Measurements from ENCODE around the gene ENTR1. TPM values are rescaled to one million over a fixed set of nuclear protein-coding genes. Genes with fewer than 3 reads are reported as not detected.

The ENTR1 gene
- polyA plus RNA-seq, 1 donor from 2014 or later, result 63.7 TPM

DNA sequence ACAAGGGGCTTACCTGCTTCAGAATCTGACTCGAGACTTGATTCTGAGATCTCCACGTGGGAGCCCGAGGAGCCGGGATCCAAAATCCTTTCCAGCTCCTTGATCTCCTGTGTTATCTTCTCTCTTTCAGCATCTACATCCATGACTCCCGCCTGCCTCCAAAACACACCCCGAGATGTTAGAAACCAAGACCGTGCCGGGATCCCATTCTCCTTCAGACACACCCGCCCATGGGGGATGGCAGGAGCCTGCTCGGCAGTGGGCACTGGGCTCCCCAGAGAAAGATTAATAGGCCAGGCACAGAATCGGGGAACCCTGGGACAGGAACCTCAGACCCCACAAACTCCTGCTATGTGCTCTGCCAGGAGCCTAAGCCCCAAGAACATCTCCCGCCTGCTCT, 12.1 kb downstream of the ENTR1 start:
- Histone ChIP-seq H3K79me2 (replicated peaks; ENCODE audit: insufficient read depth, low read length) (peaks cover 21% of the 10 kb centered on the region), H2AFZ (ENCODE audit: low read depth, low read length) (no peak overlapping the region), H4K20me1 (ENCODE audit: insufficient read depth) (no peaks in the 10 kb centered on the region), H3K9me2 (ENCODE audit: insufficient read depth, low read length) (no peaks in the 10 kb centered on the region), H3K4me3 (ENCODE audit: low read length) (peak overlapping the region; percentile 89), H3K9me3 (ENCODE audit: low read length) (no peaks in the 10 kb centered on the region), H3K27me3 (ENCODE audit: insufficient read depth, low read depth, low read length) (no peaks in the 10 kb centered on the region), H3K27ac (ENCODE audit: low read length) (no peak overlapping the region), H3K4me2 (ENCODE audit: low read length) (no peak overlapping the region), H3F3A (ENCODE audit: insufficient read depth, low read length, poor library complexity, severe bottlenecking) (no peaks in the 10 kb centered on the region), H3K36me3 (ENCODE audit: insufficient read depth, low read length) (peaks cover 3% of the 10 kb centered on the region), H3K9ac (ENCODE audit: low read length) (no peak overlapping the region)
- TF ChIP-seq RAD21 (conservative IDR thresholded peaks at IDR 0.05) (no peak), MXI1 (conservative IDR thresholded peaks at IDR 0.05; ENCODE audit: poor library complexity, severe bottlenecking) (no peak), TAF1 (IDR thresholded peaks at IDR 0.05; ENCODE audit: low read depth) (no peak), EZH2 (IDR thresholded peaks at IDR 0.05; ENCODE audit: borderline replicate concordance, insufficient read depth, low read length, poor library complexity, severe bottlenecking) (no peak), EP300 (conservative IDR thresholded peaks at IDR 0.05; ENCODE audit: poor library complexity, severe bottlenecking) (no peak), POLR2AphosphoS5 (IDR thresholded peaks at IDR 0.05) (no peak), SMC3 (conservative IDR thresholded peaks at IDR 0.05; ENCODE audit: poor library complexity) (no peak)
- TF ChIP-seq, protein P1, sequence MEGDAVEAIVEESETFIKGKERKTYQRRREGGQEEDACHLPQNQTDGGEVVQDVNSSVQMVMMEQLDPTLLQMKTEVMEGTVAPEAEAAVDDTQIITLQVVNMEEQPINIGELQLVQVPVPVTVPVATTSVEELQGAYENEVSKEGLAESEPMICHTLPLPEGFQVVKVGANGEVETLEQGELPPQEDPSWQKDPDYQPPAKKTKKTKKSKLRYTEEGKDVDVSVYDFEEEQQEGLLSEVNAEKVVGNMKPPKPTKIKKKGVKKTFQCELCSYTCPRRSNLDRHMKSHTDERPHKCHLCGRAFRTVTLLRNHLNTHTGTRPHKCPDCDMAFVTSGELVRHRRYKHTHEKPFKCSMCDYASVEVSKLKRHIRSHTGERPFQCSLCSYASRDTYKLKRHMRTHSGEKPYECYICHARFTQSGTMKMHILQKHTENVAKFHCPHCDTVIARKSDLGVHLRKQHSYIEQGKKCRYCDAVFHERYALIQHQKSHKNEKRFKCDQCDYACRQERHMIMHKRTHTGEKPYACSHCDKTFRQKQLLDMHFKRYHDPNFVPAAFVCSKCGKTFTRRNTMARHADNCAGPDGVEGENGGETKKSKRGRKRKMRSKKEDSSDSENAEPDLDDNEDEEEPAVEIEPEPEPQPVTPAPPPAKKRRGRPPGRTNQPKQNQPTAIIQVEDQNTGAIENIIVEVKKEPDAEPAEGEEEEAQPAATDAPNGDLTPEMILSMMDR (IDR thresholded peaks at IDR 0.05; ENCODE audit: poor library complexity, severe bottlenecking), result no peak
- TF ChIP-seq, protein P2, sequence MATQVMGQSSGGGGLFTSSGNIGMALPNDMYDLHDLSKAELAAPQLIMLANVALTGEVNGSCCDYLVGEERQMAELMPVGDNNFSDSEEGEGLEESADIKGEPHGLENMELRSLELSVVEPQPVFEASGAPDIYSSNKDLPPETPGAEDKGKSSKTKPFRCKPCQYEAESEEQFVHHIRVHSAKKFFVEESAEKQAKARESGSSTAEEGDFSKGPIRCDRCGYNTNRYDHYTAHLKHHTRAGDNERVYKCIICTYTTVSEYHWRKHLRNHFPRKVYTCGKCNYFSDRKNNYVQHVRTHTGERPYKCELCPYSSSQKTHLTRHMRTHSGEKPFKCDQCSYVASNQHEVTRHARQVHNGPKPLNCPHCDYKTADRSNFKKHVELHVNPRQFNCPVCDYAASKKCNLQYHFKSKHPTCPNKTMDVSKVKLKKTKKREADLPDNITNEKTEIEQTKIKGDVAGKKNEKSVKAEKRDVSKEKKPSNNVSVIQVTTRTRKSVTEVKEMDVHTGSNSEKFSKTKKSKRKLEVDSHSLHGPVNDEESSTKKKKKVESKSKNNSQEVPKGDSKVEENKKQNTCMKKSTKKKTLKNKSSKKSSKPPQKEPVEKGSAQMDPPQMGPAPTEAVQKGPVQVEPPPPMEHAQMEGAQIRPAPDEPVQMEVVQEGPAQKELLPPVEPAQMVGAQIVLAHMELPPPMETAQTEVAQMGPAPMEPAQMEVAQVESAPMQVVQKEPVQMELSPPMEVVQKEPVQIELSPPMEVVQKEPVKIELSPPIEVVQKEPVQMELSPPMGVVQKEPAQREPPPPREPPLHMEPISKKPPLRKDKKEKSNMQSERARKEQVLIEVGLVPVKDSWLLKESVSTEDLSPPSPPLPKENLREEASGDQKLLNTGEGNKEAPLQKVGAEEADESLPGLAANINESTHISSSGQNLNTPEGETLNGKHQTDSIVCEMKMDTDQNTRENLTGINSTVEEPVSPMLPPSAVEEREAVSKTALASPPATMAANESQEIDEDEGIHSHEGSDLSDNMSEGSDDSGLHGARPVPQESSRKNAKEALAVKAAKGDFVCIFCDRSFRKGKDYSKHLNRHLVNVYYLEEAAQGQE (IDR thresholded peaks at IDR 0.05; ENCODE audit: borderline replicate concordance), result no peak

DNA sequence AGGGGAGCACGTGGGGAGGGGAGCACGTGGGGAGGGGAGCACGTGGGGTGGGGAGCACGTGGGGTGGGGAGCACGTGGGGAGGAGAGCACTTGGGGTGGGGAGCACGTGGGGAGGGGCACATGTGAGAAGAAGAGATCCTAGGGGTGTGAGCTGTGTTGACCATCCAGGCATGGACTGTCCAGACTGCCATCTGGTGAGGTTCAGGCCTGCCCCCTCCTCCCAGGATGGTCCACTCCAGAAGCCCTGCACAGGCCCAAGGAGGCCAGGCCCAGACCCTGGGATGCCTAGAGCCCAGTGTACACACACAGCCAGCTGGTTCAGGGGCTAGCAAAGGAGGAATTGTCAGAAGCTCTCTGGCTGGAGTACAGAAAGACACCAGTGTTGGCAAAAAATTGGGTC, 12.8 kb downstream of the ENTR1 start:
- no peak for TF ChIP-seq EZH2 (IDR thresholded peaks at IDR 0.05; ENCODE audit: borderline replicate concordance, insufficient read depth, low read length, poor library complexity, severe bottlenecking)
- TF ChIP-seq, protein P1 (IDR thresholded peaks at IDR 0.05; ENCODE audit: poor library complexity, severe bottlenecking), result no peak
- no peak for TF ChIP-seq SMC3 (conservative IDR thresholded peaks at IDR 0.05; ENCODE audit: poor library complexity)
- no peak for TF ChIP-seq POLR2AphosphoS5 (IDR thresholded peaks at IDR 0.05)
- no peak for TF ChIP-seq MXI1 (conservative IDR thresholded peaks at IDR 0.05; ENCODE audit: poor library complexity, severe bottlenecking)
- TF ChIP-seq, protein P2 (IDR thresholded peaks at IDR 0.05; ENCODE audit: borderline replicate concordance), result no peak

More for the DNA sequence above, 12.8 kb downstream of the ENTR1 start:
- no peaks in the 10 kb centered on the region for H3F3A ChIP-seq (ENCODE audit: insufficient read depth, low read length, poor library complexity, severe bottlenecking)
- H3K9me2 ChIP-seq (ENCODE audit: insufficient read depth, low read length), result no peaks in the 10 kb centered on the region
- H3K4me2 ChIP-seq (ENCODE audit: low read length), result no peak overlapping the region
- no peak overlapping the region for H3K9ac ChIP-seq (ENCODE audit: low read length)
- no peak overlapping the region for H3K4me3 ChIP-seq (ENCODE audit: low read length)
- H4K20me1 ChIP-seq (ENCODE audit: insufficient read depth), result no peaks in the 10 kb centered on the region
- peaks cover 3% of the 10 kb centered on the region for H3K36me3 ChIP-seq (ENCODE audit: insufficient read depth, low read length)
- no peaks in the 10 kb centered on the region for H3K27me3 ChIP-seq (ENCODE audit: insufficient read depth, low read depth, low read length)
- H2AFZ ChIP-seq (ENCODE audit: low read depth, low read length), result no peak overlapping the region
- peaks cover 21% of the 10 kb centered on the region for H3K79me2 ChIP-seq (replicated peaks; ENCODE audit: insufficient read depth, low read length)
- no peaks in the 10 kb centered on the region for H3K9me3 ChIP-seq (ENCODE audit: low read length)
- no peak overlapping the region for H3K27ac ChIP-seq (ENCODE audit: low read length)

Measured in neural cell (in vitro differentiated cells).